RWPE2 (cell line): ENCODE measurements around the gene MLXIP.
"Not testable (repeated sequence)": the region's sequence is repeated elsewhere in the genome, so short reads cannot be mapped to it uniquely, and the experiment has no call there.

Experiments used
- ATAC-seq: fragments of 200-7000 bp; cut with Tn5 transposase; 3 replicates; pipeline ENCODE4 v1.9.1; 2021; ENCODE audit warnings: low read depth
- DNase-seq: peaks from one replicate; pipeline ENCODE4 v3.0.0-alpha.2; 2020; ENCODE audit warnings: low spot score
- H3K27ac ChIP-seq: fragments of 450-650 bp; 2 replicates; pipeline ENCODE4 v1.5.1; 2017; ENCODE audit warnings: mild to moderate bottlenecking; ENCODE audit not compliant: poor library complexity, severe bottlenecking
- H3K27me3 ChIP-seq: fragments of 250-450 bp; sonication (Bioruptor Pico); 2 replicates; pipeline ENCODE4 v1.5.1; 2021; ENCODE audit warnings: mild to moderate bottlenecking, moderate library complexity; ENCODE audit not compliant: insufficient read depth, poor library complexity, severe bottlenecking
- H3K36me3 ChIP-seq: fragments of 250-450 bp; sonication (Bioruptor Pico); 2 replicates; pipeline ENCODE4 v1.5.1; 2020; ENCODE audit warnings: low read depth, mild to moderate bottlenecking, moderate library complexity
- H3K4me1 ChIP-seq: fragments of 250-450 bp; sonication (Bioruptor Pico); 2 replicates; pipeline ENCODE4 v1.5.1; 2021; ENCODE audit warnings: mild to moderate bottlenecking, moderate library complexity; ENCODE audit not compliant: insufficient read depth, poor library complexity, severe bottlenecking
- H3K4me3 ChIP-seq: fragments of 250-450 bp; sonication (Bioruptor Pico); 2 replicates; pipeline ENCODE4 v1.5.1; 2021; ENCODE audit warnings: mild to moderate bottlenecking, moderate library complexity; ENCODE audit not compliant: severe bottlenecking
- H3K9me3 ChIP-seq: fragments of 250-450 bp; sonication (Bioruptor Pico); 2 replicates; pipeline ENCODE4 v1.5.1; 2021; ENCODE audit warnings: mild to moderate bottlenecking, moderate library complexity; ENCODE audit not compliant: severe bottlenecking
- TF ChIP-seq, protein P1 (sequence below): fragments of 450-650 bp; IDR thresholded peaks from one replicate; pipeline ENCODE4 v1.5.1; 2017; ENCODE audit warnings: mild to moderate bottlenecking, moderate library complexity; ENCODE audit not compliant: poor library complexity, severe bottlenecking

Gene MLXIP

DNA sequence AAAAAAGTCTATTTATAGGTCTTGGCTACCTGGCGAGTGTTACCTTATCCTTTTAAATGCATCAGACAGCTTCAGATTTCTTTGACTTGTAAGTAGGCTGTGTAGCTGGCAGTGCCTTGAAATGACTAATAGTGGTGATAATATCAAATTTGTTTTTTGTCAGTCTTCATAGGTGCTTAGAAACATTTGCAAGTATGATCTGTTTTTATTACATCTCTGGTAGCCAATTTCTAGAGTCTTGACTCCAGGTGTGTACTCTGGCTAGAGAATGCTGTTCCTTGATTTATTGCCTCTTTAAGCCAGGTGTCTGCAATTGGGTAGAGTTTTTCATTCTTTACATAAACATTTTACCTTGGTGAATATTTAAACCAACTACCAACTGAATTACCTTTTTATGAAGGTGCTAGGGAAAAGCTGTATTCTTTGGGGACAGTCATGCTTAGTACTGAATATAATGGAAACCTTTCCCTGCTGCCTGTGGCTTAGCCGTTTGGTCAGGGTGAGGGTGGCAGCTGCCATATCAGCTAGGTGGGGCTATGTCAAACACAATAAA, 32.6 kb downstream of the MLXIP start:
- no peak for DNase-seq
- H3K9me3 ChIP-seq = peaks cover 8% of the 10 kb centered on the region
- H3K36me3 ChIP-seq = peaks cover 17% of the 10 kb centered on the region
- no peaks in the 10 kb centered on the region for H3K27me3 ChIP-seq
- no peak overlapping the region for H3K4me3 ChIP-seq
- H3K4me1 ChIP-seq = peaks cover 51% of the 10 kb centered on the region
- peak overlapping the region; percentile 89 for H3K27ac ChIP-seq
- ATAC-seq = peak; percentile 81
- TF ChIP-seq, protein P1, sequence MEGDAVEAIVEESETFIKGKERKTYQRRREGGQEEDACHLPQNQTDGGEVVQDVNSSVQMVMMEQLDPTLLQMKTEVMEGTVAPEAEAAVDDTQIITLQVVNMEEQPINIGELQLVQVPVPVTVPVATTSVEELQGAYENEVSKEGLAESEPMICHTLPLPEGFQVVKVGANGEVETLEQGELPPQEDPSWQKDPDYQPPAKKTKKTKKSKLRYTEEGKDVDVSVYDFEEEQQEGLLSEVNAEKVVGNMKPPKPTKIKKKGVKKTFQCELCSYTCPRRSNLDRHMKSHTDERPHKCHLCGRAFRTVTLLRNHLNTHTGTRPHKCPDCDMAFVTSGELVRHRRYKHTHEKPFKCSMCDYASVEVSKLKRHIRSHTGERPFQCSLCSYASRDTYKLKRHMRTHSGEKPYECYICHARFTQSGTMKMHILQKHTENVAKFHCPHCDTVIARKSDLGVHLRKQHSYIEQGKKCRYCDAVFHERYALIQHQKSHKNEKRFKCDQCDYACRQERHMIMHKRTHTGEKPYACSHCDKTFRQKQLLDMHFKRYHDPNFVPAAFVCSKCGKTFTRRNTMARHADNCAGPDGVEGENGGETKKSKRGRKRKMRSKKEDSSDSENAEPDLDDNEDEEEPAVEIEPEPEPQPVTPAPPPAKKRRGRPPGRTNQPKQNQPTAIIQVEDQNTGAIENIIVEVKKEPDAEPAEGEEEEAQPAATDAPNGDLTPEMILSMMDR = no peak

DNA sequence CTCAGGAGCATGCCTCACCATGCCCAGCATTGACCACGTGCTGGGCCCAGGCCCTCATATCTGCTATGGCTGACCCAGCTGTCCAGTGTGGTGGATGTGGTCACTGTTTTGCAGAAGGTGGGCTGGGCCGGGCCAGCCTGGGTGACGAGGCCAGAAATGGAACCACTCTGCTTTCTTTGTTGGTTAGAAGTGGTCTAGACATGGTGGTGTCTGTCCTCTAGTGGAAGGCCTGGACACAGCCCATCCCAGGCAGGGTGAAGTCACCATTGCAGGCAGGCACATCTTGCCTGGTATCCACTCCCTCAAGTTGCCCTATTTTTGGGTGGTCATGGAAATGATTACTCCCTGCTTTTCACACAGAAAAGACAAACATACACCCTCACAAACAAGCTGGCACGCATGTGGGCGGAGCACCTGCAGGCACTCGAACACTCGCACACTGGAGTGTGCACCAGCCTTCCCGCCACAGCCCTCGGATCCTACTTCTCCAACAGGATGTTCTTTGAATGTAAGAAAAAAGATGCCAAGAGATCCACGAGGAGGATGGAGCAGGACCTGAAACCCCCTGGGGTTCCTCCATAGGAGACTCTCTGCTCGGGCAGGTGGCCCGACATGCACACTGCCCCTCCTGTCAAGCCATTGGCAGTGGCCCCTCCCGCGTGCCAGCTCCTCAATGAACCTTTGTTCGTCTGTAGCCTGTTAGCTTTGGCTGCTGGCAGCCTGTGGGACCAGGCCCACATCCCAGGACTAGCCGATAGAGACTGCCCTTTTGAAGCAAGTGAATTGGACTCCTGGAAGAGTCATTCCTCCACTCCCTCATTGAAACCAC, 38.4 kb downstream of the MLXIP start:
- DNase-seq (no peak), ATAC-seq (peak; percentile 18; the same call in 1 of the 3 replicates)
- TF ChIP-seq, protein P1 = peak; percentile 23
- Histone ChIP-seq H3K9me3 (peaks cover 4% of the 10 kb centered on the region), H3K36me3 (peaks cover 17% of the 10 kb centered on the region), H3K4me1 (peaks cover 20% of the 10 kb centered on the region), H3K4me3 (no peak overlapping the region), H3K27me3 (no peaks in the 10 kb centered on the region), H3K27ac (no peak overlapping the region)

DNA sequence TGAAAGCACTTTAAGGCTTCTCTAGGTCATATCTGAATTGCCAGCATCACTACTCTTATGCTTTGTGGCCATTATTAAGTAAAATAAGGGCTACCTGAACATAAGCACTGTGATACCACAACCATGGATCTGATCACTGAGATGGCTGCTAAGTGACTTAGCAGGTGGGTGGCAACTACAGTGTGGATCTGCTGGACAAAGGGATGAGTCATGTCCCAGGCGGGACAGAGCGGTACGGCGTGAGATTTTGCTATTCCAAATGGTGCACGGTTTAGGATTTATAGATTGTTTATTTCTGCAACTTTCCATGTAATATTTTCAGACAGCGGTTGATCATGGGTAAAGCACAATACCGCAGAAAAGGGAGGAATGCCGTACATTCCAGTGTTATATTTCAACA, 39.4 kb downstream of the MLXIP start:
- Histone ChIP-seq H3K4me3 (no peak overlapping the region), H3K9me3 (no peaks in the 10 kb centered on the region), H3K27ac (no peak overlapping the region), H3K27me3 (no peaks in the 10 kb centered on the region), H3K36me3 (peaks cover 12% of the 10 kb centered on the region), H3K4me1 (peaks cover 15% of the 10 kb centered on the region)
- TF ChIP-seq, protein P1 = no peak
- ATAC-seq = no peak
- no peak for DNase-seq

DNA sequence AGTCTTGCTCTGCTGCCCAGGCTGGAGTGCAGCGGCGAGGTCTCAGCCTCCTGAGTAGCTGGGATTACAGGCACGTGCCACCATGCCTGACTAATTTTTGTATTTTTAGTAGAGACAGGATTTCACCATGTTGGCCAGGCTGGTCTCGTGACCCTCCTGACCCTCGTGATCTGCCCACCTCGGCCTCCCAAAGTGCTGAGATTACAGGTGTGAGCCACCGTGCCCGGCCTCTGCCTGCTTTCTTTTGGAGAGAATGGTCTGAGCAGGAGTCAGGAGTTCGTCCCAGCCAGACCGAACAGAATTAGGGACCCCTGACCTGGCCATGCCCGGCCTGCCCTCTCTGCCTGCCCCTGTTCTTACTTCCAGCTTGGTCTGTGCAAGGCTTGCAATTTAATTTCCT, 42.8 kb downstream of the MLXIP start:
- DNase-seq, H3K4me3 ChIP-seq, H3K9me3 ChIP-seq, ATAC-seq, H3K27me3 ChIP-seq: not testable (repeated sequence)
- peaks cover 12% of the 10 kb centered on the region; the same call in 1 of the 2 replicates for H3K36me3 ChIP-seq
- H3K4me1 ChIP-seq = peaks cover 11% of the 10 kb centered on the region
- H3K27ac ChIP-seq = peak overlapping the region; percentile 14

DNA sequence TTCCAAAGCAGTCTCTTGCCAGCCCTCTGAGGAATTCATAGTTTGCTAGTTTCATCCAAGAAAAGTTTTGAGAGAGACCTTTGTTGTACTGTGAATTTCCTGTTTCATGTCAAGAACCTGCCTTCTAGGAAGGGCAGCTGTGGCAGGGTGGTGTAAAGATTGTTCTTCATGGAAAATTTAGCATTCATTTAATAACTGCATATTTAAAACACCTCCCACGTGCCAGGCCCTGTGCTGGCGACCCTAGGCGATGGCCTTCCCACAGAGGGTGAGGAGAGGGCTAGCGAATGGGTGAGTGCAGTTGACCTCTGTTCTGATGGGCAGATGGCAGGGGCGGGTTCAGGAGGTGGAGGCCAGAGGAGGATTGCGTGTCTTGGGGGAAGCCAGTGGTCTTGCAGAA, 43.2 kb downstream of the MLXIP start:
- Histone ChIP-seq H3K9me3 (no peaks in the 10 kb centered on the region), H3K4me1 (peaks cover 11% of the 10 kb centered on the region), H3K27ac (peak overlapping the region; percentile 14), H3K27me3 (no peaks in the 10 kb centered on the region), H3K36me3 (peaks cover 12% of the 10 kb centered on the region; the same call in 1 of the 2 replicates), H3K4me3 (no peak overlapping the region)
- TF ChIP-seq, protein P1 = no peak
- DNase-seq = no peak
- ATAC-seq = no peak
